ENCODE data around the gene ZNF254.

DNA sequence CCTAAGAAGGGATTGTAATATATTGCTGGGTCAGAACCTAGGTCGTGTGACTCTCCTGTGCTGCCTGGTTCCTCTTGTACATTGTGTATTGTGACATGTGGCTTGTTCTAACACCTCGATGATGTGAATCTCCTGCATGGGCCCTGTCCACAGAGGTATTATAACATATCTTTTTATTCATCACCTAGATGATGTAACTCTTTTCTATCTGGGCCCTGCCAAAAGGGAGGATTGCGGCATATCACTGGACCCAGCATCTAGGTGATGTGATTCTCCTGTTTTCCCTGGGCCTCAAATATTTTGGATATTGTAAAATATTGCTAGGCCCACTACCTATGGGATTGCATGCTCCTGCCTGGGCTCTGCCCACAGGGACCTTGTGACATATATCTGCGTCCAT, 33.4 kb upstream of the ZNF254 start:
- TF ChIP-seq POLR2A (IDR thresholded peaks at IDR 0.05) (no peak), EP300 (IDR thresholded peaks at IDR 0.05) (no peak), POLR2AphosphoS5 (IDR thresholded peaks at IDR 0.05) (no peak)
- TF ChIP-seq, protein P1, sequence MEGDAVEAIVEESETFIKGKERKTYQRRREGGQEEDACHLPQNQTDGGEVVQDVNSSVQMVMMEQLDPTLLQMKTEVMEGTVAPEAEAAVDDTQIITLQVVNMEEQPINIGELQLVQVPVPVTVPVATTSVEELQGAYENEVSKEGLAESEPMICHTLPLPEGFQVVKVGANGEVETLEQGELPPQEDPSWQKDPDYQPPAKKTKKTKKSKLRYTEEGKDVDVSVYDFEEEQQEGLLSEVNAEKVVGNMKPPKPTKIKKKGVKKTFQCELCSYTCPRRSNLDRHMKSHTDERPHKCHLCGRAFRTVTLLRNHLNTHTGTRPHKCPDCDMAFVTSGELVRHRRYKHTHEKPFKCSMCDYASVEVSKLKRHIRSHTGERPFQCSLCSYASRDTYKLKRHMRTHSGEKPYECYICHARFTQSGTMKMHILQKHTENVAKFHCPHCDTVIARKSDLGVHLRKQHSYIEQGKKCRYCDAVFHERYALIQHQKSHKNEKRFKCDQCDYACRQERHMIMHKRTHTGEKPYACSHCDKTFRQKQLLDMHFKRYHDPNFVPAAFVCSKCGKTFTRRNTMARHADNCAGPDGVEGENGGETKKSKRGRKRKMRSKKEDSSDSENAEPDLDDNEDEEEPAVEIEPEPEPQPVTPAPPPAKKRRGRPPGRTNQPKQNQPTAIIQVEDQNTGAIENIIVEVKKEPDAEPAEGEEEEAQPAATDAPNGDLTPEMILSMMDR (IDR thresholded peaks at IDR 0.05), result no peak
